GM19351 (cell line): Measurements from ENCODE around the gene PLCB1.
"Not testable (repeated sequence)": the region's sequence is repeated elsewhere in the genome, so short reads cannot be mapped to it uniquely, and the experiment has no call there.

Experiments used
- ATAC-seq: cut with Tn5 transposase; IDR thresholded peaks from one replicate; pipeline ENCODE4 v1.9.1; 2021; ENCODE audit warnings: mild to moderate bottlenecking, moderate library complexity; ENCODE audit not compliant: unreplicated experiment

The PLCB1 gene

DNA sequence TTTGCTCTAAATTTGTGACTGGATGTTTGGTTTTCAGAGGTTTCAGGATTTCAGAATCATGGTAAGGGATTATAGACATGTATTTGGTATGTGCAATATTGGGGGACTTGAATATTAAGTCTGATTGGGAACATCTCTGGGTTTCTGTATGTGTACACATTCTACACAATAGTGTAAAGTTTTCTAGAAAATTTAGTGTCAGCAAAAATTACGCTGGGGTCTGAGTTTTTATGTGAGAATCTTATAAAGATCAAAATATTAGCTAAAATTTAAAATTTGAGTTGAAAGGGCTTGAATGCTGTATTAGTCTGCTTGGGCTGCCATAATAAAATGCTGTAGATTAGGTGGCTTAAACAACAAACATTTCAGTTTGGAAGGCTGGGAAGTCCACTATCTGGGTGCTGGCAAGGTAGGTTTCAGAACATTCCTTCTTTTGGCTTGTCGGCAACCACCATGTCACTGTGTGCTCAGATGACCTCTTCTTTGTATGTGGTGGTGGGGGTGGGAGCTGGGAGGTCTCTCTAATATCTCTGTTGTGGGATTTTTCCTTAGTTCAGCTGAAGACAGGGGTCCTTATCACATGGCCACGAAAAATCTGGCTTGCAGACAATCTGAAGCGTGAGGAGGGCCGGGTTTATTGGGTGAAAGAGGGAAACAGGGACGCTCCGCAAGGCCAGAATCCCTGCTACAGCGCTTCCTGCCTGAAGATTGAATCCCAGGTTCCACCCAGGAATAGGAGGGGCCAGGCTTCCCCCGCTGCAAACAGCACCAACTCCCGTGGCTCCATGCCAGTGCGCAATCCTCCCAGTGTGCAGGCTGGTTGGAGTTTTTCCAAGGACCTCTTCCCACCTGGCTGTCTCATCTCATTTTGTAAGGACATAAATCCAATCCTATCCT lies 299.7 kb downstream of the PLCB1 start:
- no peak for ATAC-seq

DNA sequence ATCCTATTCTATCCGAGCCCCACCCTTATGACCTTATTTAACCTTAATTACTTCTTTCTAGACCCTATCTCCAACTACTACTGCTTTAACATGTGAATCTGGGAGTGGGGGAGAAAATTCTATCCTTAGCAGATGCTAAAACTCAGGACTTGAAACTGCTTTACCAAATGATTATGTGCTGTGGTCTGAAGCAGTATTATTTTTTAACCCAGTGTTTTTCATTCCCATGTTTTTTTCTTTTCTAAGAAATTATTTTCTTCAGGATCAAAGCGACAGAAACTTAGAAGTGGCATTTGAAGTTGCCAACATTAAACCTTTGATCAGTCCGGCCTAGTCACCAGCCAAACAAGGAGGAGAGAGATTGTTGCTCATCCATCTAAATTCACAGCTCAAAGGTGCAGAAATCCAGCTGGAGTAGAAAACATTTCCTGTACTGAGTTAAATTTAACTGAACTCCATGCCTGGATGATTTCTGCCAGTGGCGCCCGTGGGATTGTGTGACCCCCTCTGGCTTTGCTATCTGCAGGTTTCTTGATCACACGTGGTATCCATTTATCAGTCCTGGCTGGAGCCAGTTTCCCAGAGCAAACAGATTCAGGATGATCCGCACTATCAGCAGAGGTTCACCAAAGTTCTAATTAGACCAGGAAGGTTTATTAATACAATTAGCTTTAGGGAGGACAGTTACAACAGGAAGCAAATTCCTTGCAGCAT lies 300.5 kb downstream of the PLCB1 start:
- no peak for ATAC-seq

DNA sequence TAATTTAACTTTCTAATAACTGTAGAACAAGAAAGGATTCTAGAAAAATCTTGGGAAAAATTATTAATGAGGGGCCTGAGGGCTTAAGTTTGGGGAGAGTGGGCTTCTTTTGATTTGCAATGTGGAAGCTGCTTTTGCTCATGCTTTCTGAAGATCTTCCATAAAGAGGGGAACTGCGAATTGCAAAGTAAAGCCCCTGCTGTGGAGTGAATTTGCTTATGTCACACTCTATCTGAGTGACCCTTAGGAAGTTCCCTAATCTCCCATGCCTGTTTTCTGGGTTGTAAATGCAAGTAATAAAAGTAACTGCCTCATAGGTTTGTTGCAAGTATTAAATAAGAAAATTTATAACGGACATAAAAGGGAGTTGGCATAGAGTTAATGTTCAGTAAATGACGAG lies 301.2 kb downstream of the PLCB1 start:
- ATAC-seq = no peak

DNA sequence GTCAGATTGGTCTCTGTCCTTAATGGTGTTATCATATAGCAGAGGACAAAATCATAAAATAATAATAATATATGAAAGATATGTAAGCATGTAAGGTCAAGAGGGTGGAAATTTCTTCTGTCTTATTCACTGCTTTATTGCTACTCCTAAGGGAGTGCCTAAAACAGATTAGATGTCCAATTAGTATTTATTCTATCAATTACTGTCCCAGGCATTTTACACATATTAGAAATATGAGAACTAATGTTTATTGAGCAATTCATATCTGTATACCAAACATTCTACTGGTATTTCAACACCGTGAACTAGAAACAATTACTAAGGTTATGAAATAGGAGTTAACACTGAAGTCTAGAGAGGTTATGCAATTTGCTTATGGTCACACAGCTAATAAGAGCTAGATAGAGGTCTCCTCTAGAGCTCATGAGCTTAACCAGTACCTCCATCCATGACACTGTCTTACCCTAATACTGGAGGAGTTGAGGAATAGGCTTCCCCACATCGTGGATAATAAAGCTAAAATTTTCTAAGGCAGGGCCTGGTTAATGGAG lies 302.3 kb downstream of the PLCB1 start:
- no peak for ATAC-seq

DNA sequence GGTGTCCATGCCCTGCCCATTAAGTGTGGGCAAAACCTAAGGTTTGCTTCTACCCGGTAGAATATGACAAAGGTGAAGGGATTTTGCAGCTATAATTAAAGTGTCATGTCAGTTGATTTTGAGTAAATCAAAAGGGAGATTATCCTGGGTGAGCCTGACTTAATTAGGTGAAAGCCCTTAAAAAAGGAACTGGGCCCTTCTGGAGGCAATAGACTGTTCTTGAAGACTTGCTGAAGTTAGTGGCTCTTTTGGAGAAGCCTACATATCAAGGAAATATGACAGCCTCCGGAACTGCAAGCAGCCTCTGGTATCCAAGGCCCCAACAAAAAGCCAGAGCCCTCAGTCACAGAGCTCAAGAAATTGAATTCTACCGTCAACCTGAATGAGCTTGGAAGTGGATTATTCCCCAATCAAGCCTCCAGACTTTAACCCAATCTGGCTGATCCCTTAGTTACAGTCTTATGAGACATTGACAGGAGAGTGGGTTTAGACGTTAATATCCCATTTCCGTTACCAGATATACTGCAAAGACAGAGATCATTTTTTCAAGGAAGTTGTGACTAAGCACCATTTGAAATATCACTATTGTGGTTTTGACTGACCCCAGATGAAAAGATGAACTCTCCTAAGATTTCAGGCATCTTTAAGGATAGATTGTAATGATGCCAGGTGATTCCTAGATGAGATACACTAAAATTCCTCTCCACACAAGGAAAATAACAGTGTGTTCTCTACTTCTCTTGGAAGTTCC lies 303.4 kb downstream of the PLCB1 start:
- ATAC-seq = no peak

DNA sequence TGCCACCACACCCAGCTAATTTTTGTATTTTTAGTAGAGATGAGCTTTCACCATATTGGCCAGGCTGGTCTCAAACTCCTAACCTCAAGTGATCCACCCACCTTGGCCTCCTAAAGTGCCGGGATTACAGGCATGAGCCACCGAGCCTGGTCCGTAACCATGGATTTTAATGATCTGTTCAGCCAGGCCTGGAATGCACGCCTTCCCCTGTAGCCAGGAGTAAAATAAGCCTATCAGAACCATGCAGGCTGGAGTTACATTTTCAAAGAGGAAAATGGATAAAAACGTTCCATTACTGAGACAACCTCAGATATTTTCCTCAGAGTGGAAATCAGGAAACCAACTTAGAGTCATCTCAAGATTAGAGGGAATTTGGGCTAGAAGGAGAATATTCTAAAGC lies 304.9 kb downstream of the PLCB1 start:
- not testable (repeated sequence) for ATAC-seq

DNA sequence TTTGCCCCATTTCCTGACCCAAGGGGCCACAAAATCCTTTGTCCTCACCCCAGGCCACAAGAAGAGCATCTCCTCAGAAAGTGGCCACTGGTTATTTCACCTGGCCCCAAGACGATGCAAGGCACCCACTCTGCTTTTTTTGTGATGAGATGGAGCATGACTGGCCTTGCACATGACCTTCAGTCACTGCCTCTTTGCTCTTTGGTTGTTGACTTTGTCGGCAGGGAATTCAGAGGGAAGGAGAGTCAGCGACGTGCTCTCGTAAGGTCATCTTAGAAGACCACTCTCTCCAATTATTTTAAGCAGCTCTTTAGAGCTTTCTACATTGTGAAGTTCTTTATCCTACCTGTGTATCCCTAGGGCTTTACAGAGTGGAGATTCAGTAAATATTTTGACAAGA lies 306.7 kb downstream of the PLCB1 start:
- ATAC-seq = no peak

DNA sequence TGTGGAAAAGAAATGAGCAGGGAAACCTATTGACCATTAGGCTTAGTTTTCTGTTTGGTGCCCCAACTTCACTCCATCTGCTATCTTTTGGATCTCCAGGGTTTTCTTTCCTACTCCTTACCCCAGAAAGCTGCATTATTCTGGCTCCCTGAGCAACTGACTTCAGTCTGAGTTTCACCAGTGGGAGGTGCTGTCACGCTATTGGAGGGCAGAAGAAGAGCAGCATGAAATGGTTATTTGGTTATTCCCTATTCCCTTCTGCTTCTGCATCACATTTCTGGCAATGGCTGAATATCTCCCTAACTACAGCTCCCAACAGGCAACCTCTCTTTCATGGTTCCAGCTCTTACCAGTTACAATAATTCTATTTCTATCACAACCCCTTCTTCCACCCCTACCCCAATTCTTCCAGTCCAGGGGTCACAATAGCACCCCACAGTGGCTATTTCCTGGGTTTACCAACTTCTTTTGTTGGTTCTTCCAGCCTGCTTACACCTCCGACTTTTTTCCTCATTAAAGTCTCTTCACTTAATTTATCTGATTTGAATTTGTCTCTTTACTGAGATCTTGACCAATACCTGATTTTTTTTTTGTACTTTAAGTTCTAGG lies 311.5 kb downstream of the PLCB1 start:
- ATAC-seq = no peak

DNA sequence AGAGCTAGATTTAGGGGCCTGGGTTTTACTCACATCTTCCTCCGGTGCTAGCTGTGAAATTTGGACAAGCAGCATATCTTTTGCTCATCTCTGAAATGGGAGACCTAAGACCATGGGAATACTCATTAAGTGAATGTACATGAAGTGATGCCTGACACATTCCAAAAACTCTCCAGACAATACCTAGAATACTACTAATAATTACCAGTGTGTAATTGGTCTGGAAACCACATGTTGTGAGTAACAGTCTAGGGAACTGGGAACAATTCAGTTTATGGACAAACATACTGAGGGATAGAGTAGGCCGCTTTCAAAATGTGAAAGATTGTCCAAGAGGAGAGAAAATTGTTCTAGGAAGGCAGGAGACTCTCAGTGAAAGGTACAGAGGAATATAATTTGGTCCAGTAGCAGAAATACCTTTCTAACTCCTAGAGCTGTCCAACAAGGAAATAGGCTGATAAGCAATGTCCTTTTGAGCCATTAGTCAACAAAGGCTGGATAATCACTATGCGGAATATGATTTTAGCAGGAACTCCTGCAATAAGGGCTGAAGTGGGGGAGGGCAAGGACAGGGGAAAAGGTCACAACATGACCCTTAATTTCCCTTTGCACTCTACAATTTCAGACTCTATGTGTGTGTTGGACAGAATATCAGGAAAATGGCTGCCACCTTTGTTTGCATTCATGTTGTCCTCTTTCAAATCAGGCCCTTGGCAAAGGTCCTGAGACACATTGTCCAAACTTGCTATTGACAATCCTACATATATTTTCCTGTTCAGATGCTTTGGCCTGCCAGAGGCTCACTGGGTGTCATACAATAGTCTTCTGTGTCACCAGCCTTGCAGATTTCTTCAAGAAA lies 315.4 kb downstream of the PLCB1 start:
- no peak for ATAC-seq

DNA sequence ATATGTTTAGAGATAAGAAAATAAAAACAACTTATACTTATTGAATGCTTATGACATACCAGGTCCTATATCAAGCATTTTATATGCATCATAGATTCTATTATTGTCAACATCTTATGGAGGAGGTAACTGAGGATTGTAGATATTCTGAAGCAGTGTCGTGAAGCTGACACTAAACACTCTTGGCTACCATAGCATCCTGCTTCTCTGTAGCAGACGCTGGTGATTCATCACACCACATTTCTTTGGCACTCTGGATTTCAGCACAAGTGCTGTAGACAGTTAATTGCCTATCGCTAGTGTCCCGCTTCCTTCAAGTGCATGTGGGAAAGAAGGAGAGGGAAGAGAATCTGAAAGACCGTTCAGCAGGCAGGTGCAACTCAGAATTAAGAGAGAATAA lies 317.1 kb downstream of the PLCB1 start:
- no peak for ATAC-seq

DNA sequence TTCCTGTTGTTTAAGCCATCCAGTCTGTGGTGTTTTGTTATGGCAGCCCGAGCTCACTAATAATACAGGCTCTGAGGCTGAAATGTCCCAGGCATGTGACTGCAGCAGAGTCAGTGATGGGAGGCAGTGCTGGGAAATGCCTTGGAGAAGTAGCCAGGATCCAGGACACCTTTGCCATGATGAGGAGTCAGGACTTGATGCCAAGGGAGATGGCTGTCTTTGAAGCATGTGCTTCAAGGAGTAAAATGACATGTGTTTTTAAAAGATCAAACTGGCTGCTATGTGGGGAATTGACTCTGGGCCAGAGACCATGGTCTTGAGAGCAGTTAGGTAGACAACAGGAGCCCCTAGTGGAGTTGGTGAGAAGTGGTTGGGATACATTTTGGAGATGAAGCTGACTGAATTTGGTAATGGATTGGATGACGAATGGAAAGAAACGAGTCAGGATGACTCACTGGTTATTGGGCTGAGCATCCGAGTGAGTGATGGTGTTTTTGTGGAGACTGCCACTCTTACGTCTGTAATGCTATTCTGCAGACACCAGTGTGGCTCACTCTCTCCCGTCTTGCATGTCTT lies 322.2 kb downstream of the PLCB1 start:
- peak; percentile 85 for ATAC-seq

DNA sequence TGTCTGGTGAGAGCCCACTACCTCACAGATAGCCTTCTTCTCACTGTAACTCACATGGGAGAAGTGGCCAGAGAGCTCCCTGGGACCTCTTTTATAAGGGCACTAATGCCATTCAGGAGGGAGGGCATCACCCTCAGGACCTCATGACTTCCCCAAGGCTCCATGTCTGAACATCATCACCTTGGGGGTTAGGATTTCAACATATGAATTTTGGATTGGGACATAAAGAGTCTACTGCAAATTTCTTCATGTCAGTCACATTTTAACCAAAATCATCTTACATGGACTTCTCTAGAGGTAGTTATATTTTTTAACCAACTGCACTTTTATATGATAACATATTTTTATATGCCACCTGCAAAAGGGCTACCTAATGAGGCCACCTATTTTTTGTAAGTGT lies 324.7 kb downstream of the PLCB1 start:
- ATAC-seq = no peak

DNA sequence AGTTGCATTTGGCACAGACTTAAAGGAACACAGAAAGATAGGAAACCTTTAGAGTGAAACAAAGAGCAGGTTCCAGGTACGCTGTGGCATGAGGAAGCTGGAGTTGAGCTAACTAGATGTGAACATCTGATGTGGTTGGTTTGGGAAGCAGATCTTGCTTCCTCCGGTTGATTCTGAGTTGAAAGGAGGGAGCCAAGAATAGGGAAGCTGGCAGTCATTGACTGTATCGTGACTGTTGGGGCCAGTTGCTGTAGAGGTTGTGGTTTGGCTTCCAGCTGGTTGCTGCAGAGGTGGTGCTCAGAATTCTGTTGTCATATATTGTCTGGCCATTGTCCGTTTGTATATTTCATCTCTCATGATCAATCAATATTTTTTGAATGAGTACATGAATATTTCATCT lies 325.9 kb downstream of the PLCB1 start:
- ATAC-seq = no peak

DNA sequence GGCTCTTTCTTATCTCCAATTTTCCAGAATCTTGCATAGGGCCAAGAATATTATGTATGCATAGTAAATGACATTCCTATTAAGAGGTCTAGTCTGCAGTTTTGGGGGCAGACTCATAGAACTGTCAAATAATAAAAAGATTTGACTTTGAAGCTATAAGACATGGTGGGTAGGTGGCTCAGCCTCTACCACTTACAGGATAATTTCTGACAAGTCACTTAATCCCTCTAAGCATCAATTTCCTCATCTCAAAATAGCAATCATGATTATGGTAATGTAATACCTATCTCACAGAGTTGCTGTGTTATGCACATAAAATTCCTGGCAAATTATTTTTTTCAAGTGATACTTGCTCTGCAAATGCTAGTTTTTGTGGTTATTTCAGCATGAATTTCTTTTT lies 329.1 kb downstream of the PLCB1 start:
- ATAC-seq = no peak

DNA sequence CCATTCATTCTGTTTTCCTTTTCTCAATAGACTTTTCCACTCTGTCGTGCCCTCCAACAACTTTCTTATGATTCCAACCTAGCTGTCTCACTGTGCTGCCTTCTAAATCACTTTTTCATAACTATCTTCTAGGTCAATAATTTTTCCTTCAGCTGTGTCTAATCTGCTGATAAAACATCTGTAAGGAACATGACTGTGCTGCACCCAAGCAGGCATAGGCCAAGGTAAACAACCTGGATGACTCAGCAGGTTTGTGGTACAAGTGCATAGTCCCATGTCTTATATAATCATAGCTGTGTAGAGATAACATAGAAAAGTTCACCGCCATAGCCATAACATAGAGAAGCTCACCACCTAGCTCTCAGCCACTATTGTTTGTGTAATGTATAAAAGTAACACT lies 332.3 kb downstream of the PLCB1 start:
- no peak for ATAC-seq

DNA sequence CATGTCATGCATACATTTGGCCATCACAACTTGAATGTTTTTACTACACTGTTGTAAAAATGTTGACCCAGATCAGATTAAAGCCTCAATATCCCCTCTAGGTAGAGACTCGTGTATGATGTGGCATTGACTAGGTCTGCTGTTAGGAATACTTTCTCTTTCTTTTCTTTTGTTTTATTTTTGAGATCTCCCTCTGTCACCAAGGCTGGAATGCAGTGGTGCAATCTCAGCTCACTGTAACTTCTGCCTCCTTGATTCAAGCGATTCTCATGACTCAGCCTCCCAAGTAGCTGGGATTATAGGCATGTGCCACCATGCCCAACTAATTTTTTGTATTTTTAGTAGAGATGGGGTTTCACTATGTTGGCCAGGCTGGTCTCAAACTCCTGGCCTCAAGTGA lies 334.7 kb downstream of the PLCB1 start:
- ATAC-seq = not testable (repeated sequence)

DNA sequence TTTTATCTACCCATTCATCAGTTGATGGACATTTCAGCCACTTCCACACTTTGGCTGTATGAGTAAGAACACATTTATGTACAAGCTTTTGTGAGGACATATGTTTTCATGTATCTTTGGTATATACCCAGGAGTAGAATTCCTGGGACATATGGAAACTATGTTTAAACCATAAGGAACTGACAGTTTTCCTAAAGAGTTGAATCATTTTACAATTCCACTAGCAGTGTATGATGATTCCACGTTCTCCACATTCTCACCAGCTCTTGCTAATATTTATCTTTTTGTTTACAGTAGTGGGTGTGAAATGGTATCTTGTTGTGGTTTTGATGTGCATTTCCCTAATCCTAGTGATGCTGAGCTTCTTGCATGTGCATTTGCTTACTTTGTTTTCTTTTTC lies 338.1 kb downstream of the PLCB1 start:
- no peak for ATAC-seq

DNA sequence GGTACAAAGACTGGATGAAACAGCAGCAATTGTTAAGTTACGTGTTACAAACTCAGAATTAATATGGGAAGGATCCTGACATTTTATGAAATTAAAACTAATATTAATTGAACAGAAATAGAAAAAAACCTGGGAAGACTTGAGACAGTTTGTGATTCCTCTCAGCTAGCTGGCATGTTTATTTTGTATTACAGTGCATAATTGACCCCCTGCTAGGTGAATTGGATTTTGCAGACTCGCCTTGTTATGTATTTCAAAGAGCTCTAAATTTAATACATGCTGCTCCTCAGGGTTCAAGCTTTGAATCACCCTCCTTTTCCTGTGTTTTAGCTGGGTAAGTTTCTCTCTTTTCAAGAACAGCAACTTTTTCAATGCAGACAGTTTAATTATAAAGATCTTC lies 339.4 kb downstream of the PLCB1 start:
- ATAC-seq = no peak

DNA sequence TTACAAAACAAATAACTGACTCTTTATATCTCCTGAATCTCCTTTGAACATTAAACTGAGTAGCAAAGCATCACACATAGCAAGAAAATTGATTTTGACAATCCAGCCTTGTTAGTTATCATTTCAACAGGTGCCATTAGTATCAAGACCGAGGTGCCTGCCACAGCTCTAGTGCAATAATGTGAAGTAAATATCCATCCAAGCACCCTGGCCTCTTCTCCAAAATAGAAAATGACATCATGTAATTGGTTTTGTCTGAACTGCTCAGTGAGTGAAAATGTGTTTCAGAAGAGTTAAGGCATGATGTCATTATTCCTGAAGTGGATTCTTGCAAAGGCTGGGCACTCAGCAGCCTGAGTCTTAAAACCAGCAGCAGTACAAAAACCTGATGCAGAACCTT lies 341.4 kb downstream of the PLCB1 start:
- no peak for ATAC-seq
